NCI-H146 (cell line): Measurements from ENCODE around the gene MEIOB.

ENCODE experiments used
- DNase-seq: peaks from one replicate; lab custom pipeline; 2025; lab: John Stamatoyannopoulos, UW

MEIOB gene

DNA sequence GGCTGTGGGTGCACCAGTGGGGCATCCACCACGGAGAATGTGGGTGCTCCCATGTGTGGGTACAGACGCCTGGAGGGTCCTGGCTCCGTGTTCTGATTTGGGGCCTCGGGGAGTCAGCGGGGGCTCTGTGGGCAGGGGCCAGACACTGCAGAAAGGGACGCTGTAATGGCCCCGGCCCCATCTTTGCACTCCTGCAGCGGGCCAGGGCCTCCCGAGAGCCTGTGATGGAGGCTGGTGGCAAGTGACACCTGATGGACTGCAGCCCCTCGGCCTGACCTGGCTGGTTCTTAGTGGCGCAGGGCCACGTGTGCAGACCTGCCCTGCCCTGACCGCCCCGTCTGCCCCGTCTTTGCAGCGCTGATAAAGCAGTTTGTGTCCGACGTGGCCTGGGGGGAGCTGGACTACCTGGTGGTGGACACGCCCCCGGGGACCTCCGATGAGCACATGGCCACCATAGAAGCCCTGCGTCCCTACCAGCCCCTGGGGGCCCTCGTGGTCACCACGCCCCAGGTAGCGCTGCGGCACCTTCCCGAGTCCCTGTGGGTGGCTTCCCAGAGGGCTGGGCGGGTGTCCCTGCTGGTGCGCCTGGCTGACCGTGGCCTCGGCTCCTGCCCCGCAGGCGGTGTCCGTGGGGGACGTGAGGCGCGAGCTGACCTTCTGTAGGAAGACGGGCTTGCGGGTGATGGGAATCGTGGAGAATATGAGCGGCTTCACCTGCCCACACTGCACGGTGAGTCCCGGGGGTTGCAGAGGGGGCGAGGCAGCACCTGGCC lies 84.5 kb downstream of the MEIOB start:
- DNase-seq, result no peak

GRCh38 chr16:1787056-1787321 lies 85.0 kb downstream of the MEIOB start:
- DNase-seq, result no peak

DNA sequence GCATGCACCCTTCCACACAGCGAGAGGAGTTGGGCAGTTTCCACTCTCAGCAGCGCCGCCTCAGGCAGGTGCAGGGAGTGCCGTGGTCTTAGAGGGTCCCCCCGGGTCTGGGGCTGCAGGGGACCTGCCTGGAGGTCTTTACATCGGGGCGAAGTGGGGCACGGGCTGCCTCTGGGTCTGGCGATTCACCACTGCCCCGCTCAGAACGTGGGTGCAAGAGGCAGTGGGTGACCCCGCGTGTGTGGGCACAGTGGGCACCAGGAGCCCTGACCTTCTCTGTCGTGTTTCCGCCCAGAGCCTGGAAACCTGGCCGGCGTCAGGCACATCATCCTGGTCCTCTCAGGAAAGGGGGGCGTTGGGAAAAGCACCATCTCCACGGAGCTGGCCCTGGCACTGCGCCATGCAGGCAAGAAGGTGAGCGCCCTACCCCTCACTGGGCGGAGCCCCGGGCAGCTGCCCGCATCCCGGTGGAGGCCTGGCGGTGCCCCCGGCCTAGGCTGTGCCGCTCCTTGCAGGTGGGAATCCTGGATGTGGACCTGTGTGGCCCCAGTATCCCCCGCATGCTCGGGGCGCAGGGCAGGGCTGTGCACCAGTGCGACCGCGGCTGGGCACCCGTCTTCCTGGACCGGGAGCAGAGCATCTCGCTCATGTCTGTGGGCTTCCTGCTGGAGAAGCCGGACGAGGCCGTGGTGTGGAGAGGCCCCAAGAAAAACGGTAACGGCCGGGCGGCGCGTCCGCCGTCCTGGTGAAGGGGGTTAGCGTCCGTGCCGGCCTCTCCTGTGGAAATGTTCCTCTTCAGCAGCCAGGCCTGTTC lies 85.5 kb downstream of the MEIOB start:
- no peak for DNase-seq

GRCh38 chr16:1785846-1786170 lies 86.2 kb downstream of the MEIOB start:
- no peak for DNase-seq

DNA sequence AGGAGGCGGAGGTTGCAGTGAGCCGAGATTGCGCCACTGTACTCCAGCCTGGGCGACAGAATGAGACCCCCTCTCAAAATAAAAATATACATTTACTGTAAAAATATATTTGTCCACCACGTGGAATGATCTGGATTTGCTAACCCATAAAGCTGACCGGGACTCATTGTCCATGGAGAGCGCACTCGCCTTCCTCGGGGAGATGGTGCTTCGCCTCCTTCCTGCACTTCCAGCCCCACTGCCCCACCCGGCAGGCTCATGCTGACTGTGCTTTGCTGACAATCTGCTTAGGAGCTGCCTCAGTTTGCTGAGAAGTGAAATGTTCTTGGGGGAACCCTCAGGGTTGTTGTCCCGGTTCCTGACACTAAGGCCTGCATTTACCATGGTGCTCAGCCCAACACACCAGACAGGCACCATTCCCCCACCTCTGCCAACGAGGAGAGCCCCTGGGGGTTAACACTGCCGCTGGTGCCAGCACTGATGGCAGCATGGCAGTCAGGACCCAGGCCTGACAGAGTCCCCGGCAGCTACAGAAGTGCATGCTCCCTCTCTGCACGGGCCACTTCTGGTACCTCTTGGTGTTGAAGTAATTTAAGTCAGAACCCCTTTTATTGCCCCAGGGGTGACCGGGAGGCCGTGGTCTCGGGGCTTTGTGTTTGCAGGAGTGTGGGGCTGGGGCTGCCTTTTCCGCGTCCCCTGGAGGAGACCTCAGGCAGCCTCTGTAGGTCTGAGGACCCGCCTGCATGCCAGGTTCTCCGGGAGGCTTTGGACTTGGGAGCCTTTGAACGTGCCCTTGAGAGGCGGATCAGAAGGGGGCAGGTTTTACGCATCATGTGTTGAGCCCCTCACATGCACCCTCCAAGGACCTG lies 86.8 kb downstream of the MEIOB start:
- DNase-seq, result no peak
